Breast epithelium (tissue), 4 donors: ENCODE data around the gene CYYR1. TPM values are rescaled to one million over a fixed set of nuclear protein-coding genes. Genes with fewer than 3 reads are reported as not detected.

Experiments used
- DNase-seq, 2 donors: peaks; one replicate each; pipeline ENCODE4 v3.0.0-alpha.2; 2019; ENCODE audit warnings: low spot score in 2 of 2
- H3K27ac ChIP-seq, 2 donors: fragments of 200-600 bp; sonication (generic) in 1 of 2; one replicate each; pipeline ENCODE4 v1.5.1; 2016 to 2019; ENCODE audit warnings: mild to moderate bottlenecking in 1 of 2
- H3K27me3 ChIP-seq, 2 donors: fragments of 200-600 bp; sonication (generic) in 1 of 2; one replicate each; pipeline versions ENCODE4 v1.5.1 to v1.6.0; 2017 to 2019; ENCODE audit warnings: control low read depth in 1 of 2, mild to moderate bottlenecking in 1 of 2
- H3K36me3 ChIP-seq: fragments of 200-600 bp; one replicate; pipeline ENCODE4 v1.5.1; 2019
- H3K4me1 ChIP-seq, 2 donors: fragments of 200-600 bp; sonication (generic); one replicate each; pipeline ENCODE4 v1.5.1; 2016 to 2019; ENCODE audit warnings: control low read depth in 1 of 2
- H3K4me3 ChIP-seq, 3 donors: fragments of 200-600 bp; sonication (generic); 1 replicate in 2 of 3; 2 replicates in 1 of 3; pipeline ENCODE4 v1.5.1; 2016 to 2019; ENCODE audit warnings: mild to moderate bottlenecking in 3 of 3, moderate library complexity in 2 of 3
- H3K9me3 ChIP-seq, 2 donors: fragments of 200-600 bp; sonication (generic) in 1 of 2; one replicate each; pipeline ENCODE4 v1.5.1; 2016 to 2019; ENCODE audit warnings: control low read depth in 1 of 2
- POLR2A ChIP-seq: fragments of 450-650 bp; IDR thresholded peaks from one replicate; pipeline ENCODE4 v1.6.1; 2016; ENCODE audit warnings: antibody characterized with exemption, mild to moderate bottlenecking, moderate library complexity
- POLR2AphosphoS5 ChIP-seq, 3 donors: sonication (generic); formaldehyde crosslinking; IDR thresholded peaks; one replicate each; pipeline ENCODE4 v1.6.1; 2017; ENCODE audit warnings: antibody characterized with exemption in 3 of 3
- intact Hi-C: fragments of 100-400 bp; cut with DNase I; formaldehyde crosslinking; loops from one replicate; pipeline ENCODE4 v1.15.1; 2023; ENCODE audit warnings: low total_unique reads
- total RNA-seq, 3 donors: library from RNA; depleted of rRNA; stranded (reverse); fragments of >200 nt; gene quantifications; one replicate each; pipeline ENCODE4 v1.1.0, GENCODE V29; 2016
- TF ChIP-seq, protein P1 (sequence below), 3 donors: fragments of 450-650 bp; IDR thresholded peaks; one replicate each; pipeline ENCODE4 v1.5.1; 2016 to 2017; ENCODE audit warnings: antibody characterized with exemption in 3 of 3, mild to moderate bottlenecking in 3 of 3, moderate library complexity in 3 of 3

The CYYR1 gene
- total RNA-seq, 3 donors from 2014 or later, result 10.6 to 15.1 (median 14.3) TPM

DNA sequence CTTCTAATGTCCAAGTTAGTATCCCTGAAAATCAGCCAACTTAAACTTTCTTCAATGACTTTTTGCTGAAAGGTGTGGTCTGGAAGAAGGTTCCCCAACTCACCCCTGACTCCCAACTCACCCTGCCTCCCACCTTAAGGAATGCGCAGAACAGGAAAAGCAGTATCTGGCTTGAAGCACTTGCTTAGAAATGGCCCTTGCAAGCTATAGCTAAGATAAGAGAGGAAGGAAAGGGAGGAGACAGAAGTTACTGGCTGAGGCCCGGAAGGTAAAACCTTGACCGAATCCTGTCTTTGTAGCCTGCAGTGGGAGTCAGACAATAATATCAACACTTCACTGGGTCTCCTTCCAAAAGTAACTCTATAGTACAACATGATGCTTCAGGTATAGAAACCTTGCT is 2.9 kb downstream of the CYYR1 start:
- TF ChIP-seq, protein P1, sequence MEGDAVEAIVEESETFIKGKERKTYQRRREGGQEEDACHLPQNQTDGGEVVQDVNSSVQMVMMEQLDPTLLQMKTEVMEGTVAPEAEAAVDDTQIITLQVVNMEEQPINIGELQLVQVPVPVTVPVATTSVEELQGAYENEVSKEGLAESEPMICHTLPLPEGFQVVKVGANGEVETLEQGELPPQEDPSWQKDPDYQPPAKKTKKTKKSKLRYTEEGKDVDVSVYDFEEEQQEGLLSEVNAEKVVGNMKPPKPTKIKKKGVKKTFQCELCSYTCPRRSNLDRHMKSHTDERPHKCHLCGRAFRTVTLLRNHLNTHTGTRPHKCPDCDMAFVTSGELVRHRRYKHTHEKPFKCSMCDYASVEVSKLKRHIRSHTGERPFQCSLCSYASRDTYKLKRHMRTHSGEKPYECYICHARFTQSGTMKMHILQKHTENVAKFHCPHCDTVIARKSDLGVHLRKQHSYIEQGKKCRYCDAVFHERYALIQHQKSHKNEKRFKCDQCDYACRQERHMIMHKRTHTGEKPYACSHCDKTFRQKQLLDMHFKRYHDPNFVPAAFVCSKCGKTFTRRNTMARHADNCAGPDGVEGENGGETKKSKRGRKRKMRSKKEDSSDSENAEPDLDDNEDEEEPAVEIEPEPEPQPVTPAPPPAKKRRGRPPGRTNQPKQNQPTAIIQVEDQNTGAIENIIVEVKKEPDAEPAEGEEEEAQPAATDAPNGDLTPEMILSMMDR (IDR thresholded peaks at IDR 0.05), result no peak
- TF ChIP-seq POLR2AphosphoS5 (IDR thresholded peaks at IDR 0.05) (no peak), POLR2A (no peak)
- Histone ChIP-seq H3K4me3 (peak overlapping the region in 1 of 3 donors; percentile 10), H3K4me1 (no peaks in the 10 kb centered on the region), H3K27ac (peak overlapping the region in 1 of 2 donors; percentile 61), H3K27me3 (peaks cover 0 to 8% of the 10 kb centered on the region in 2 donors), H3K9me3 (peaks cover 9 to 21% of the 10 kb centered on the region in 2 donors), H3K36me3 (no peaks in the 10 kb centered on the region)
- intact Hi-C loops, result no loop called here
- no peak for DNase-seq

DNA sequence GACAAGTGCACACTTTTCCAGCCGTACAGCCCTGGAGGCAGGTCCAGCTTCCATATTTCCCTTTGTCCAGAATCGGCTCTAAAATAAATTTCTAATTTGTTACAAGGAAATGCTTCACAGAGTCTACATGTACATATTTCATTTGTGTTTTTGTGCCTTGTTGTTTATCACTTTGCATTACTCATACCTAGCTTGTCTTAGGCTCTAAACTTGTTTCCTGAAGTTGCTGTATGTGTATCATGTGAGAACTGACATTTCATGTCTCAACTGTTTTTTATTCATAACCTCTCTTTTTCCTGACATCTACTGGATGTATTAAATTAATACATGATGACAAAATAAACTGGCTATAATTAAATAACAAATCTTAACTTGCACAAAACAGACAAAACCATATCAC is 7.5 kb downstream of the CYYR1 start:
- no peaks in the 10 kb centered on the region for H3K4me1 ChIP-seq
- H3K27ac ChIP-seq, result peak overlapping the region; percentile 26 to 39
- no peaks in the 10 kb centered on the region for H3K36me3 ChIP-seq
- no peaks in the 10 kb centered on the region for H3K9me3 ChIP-seq
- no peaks in the 10 kb centered on the region for H3K27me3 ChIP-seq
- H3K4me3 ChIP-seq, result no peak overlapping the region
- no peak for TF ChIP-seq POLR2AphosphoS5 (IDR thresholded peaks at IDR 0.05)
- TF ChIP-seq, protein P1 (IDR thresholded peaks at IDR 0.05), result no peak
- TF ChIP-seq POLR2A, result no peak
- intact Hi-C loops, result no loop called here
- DNase-seq, result no peak

DNA sequence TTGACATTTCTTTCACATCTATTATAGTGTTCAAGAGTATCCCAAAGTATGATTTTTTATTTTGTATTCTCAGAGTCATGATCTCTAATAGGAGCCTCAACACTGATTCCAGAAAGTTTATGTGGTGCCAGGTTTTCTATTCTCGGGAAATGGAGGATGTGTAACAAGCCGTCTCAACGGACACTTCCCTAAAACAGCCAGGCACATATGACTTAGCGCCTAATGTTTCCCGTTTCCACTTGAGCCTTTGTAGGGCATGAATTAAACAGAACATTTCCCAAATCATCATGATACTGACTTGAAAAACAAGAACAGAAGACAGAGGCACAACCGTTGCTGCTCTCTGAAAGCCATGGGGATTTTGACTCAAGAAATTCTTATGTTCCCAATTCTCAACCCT is 8.0 kb downstream of the CYYR1 start:
- no peak for DNase-seq
- H3K27me3 ChIP-seq, result no peaks in the 10 kb centered on the region
- no peaks in the 10 kb centered on the region for H3K4me1 ChIP-seq
- TF ChIP-seq, protein P1 (IDR thresholded peaks at IDR 0.05), result no peak
- H3K4me3 ChIP-seq, result no peak overlapping the region
- H3K27ac ChIP-seq, result peak overlapping the region; percentile 26 to 39
- no peaks in the 10 kb centered on the region for H3K9me3 ChIP-seq
- intact Hi-C loops, result no loop called here
- no peaks in the 10 kb centered on the region for H3K36me3 ChIP-seq

DNA sequence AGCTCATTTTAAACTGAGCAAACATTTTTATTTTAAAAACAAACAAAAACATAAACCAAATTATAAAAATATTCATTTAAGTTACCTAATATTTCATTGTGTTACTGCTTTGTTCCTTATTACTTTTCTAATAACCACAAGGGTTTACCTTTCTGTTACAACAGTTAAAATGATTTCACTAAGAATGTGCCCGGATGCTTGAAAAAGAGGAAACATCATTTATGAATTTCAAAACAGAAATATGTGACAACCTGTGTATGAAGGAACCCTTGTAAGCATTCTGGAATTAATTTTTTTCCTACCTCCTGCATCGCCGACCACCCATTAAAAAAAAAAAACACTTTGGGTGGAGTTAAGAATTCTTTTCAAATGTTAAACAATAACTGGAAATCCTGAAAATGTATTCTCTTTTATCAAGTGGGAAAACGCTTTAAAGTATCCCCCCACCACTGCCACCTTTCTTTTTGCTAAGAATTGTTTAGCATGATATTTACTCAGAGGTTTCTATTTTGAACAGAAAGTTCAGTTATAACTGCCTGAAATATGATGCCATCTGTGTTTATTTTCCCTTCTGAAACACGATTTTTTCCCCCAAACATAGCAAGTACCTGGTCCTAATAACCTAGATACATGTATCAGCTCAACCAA is 9.1 kb downstream of the CYYR1 start:
- Histone ChIP-seq H3K27me3 (no peaks in the 10 kb centered on the region), H3K36me3 (no peaks in the 10 kb centered on the region), H3K27ac (no peak overlapping the region), H3K9me3 (no peaks in the 10 kb centered on the region), H3K4me1 (no peaks in the 10 kb centered on the region), H3K4me3 (no peak overlapping the region)
- no peak for DNase-seq
- intact Hi-C loops, result no loop called here
- TF ChIP-seq, protein P1 (IDR thresholded peaks at IDR 0.05), result no peak
- no peak for TF ChIP-seq POLR2AphosphoS5 (IDR thresholded peaks at IDR 0.05)
- TF ChIP-seq POLR2A, result no peak

DNA sequence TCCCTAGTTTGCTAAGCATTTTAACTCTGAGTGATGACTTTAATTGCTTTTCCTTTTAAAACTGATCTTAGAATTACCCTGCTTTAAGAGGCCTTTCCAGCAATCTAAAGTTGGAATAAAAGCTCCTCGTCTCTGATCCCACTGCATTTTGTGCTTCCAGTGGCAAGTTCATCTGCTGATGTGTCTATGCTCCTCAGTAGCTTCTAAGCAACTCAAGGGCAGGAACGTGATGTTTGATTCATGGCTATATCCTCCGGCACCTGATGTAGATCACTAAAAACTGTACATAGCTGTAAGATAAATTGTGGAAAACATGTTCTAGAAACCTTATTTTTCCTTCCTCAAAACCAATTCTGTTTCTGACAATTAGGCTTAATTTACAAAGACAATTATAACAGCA is 12.5 kb downstream of the CYYR1 start:
- Histone ChIP-seq H3K27me3 (no peaks in the 10 kb centered on the region), H3K36me3 (no peaks in the 10 kb centered on the region), H3K4me3 (no peak overlapping the region), H3K9me3 (no peaks in the 10 kb centered on the region), H3K4me1 (no peaks in the 10 kb centered on the region), H3K27ac (no peak overlapping the region)
- TF ChIP-seq POLR2A, result no peak
- TF ChIP-seq, protein P1 (IDR thresholded peaks at IDR 0.05), result no peak
- TF ChIP-seq POLR2AphosphoS5 (IDR thresholded peaks at IDR 0.05), result no peak
- intact Hi-C loops, result no loop called here
- DNase-seq, result no peak
